Right ventricle myocardium superior (tissue), 1 donor: ENCODE measurements around the gene LRRK1. TPM values are rescaled to one million over a fixed set of nuclear protein-coding genes. Genes with fewer than 3 reads are reported as not detected.

Experiments
- ATAC-seq: fragments of 200-7000 bp; cut with Tn5 transposase; one replicate; pipeline ENCODE4 v1.9.1; 2020; ENCODE audit warnings: mild to moderate bottlenecking; ENCODE audit not compliant: poor library complexity
- DNase-seq: peaks from one replicate; pipeline ENCODE4 v3.0.0-alpha.2; 2020
- intact Hi-C: fragments of 100-400 bp; cut with DNase I; formaldehyde crosslinking; loops from one replicate; pipeline ENCODE4 v1.11.2; 2022
- total RNA-seq: library from RNA; stranded (reverse); fragmentation: NEBNext Ultra II Directional; extraction: Animal tissue kit (Norgen Biotek cat#: 25700); gene quantifications from one replicate; pipeline ENCODE4 v1.2.1, GENCODE V29; 2021
- donor health status: DM: no; HTN: yes; CAD: no; lungs with severe emphysema.

Gene LRRK1
- total RNA-seq, 1 donor from 2014 or later, result 3.0 TPM

DNA sequence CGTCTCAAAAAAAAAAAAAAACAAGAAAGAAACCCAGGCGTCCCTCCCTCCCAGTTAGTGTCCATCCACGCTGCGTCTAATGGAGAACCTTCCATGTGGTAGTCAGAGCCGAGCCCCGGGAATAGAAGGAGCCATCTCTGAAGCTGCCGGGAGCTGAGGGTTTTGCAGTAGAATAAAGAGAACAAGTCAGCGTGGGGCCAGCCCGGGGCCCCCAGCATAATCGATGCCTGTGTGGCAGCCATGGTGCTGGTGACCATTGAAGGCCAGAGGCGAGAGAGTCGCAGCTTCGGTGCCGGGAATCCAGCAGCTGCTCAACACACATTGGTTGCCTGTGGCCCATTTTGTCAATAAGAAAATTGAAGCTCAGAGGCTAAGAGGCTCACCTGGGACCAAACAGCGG lies 181.0 kb downstream of the LRRK1 start:
- DNase-seq (no peak), ATAC-seq (no peak)
- intact Hi-C loops, result no loop called here

DNA sequence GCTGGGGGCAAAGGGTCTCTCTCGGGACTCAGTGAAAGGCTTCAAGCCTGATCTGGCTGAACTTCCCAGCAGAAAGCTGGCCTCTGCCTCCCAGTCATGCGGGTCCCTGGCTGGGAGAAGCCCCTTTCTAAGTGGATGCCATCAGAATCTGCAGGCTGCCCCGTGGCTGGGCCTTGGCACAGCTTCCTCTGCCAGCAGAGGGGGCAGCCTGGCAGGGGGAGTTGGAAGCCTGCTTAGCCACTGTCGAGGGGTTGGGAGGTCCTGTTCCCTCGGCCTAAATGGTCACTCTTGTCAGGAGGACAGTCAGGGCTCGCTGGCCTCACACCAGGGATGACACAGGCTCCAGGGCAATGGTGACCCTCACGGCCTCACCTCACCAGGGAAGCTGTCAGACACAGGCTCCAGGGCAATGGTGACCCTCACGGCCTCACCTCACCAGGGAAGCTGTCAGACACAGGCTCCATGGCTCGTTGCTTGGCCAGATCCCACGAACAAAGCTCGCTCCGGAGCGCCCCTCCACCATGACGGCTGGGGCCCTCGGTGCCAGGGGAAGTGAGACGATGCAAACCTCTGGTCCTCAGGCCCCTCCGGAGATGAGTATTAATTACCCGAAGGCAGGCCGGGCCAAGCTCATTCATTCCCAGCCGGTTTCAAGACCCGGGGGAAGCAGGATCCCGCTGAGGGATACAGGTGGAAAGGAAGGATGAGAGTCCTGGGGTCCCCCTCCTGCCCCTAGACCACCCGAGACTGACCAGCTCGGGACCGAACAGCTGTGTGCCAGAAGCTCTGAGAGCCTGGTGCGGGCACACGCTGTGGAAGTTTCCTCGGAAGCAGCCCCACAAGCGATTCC lies 181.7 kb downstream of the LRRK1 start:
- DNase-seq (no peak), ATAC-seq (no peak)
- intact Hi-C loops, result no loop called here

DNA sequence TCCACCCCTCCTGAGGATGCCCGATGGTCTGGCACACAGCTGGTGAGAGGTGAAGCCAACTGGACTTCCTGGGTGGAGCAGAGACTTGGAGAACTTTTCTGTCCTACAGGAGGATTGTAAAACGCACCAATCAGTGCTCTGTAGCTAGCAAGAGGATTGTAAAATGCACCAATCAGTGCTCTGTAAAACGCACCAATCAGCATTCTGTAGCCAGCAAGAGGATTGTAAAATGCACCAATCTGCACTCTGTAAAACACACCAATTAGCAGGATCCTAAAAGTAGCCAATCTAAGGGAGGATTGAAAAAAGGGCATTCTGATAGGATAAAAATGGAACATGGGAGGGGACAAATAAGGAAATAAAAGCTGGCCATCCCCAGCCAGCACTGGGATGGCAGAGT lies 182.5 kb downstream of the LRRK1 start:
- ATAC-seq (no peak), DNase-seq (no peak)
- intact Hi-C loops, result no loop called here

DNA sequence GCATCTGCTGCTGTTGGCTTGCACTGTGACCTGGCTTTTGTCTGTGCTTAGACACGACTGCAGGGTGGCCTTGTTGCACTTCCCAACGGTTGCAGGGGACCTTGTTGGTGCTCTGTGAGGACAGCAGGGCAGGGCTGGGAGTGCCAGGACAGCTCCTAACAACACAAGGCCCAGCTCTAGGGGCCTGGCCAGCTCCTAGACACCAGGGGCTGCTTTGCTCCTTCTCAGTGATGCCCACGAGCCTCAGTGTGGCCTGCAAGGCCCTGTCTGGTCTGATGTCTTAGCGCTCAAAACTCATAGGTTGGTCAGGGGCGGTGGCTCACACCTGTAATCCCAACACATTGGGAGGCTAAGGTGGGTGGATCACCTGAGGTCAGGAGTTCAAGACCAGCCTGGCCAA lies 183.6 kb downstream of the LRRK1 start:
- intact Hi-C loops, result no loop called here
- ATAC-seq, result no peak
- DNase-seq, result no peak

DNA sequence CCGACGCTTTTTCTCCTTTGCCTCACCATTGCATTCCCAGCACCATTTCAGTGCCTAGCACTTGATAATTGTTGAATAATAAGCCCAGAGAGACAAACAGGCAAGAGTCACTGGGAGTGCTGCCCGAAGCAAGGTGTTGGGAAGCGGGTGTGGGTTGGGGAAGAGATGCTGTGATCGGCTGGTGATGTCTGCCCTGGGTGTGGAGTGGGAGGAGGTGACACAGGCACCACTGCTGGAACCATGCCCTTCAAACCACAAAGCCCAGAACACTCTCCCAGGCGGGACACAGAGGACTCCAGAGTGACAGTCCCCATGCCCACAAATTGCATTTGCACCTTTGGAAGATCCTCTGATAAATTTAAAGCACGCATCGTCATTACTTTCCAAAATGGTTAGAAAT lies 184.4 kb downstream of the LRRK1 start:
- DNase-seq (no peak), ATAC-seq (no peak)
- intact Hi-C loops, result no loop called here

DNA sequence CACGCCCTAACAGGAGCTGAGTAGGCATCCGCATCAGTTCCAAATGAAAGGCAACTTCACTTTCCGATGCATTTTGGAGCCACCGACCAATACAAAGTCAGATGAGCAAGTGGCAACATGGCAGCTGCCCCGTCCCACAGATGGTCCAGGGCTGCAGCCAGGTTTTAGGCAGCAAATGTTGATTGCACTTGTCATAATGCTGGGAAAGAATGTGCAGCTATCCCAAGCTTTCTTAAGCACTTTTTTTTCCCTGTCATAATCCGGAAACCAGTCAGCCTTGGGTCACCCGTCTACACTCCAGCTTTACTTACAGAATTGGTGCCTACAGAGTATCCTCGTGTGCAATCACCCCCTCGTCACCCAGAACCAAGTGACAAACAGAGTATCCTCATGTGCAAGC lies 185.0 kb downstream of the LRRK1 start:
- DNase-seq, result no peak
- intact Hi-C loops, result no loop called here
- no peak for ATAC-seq

DNA sequence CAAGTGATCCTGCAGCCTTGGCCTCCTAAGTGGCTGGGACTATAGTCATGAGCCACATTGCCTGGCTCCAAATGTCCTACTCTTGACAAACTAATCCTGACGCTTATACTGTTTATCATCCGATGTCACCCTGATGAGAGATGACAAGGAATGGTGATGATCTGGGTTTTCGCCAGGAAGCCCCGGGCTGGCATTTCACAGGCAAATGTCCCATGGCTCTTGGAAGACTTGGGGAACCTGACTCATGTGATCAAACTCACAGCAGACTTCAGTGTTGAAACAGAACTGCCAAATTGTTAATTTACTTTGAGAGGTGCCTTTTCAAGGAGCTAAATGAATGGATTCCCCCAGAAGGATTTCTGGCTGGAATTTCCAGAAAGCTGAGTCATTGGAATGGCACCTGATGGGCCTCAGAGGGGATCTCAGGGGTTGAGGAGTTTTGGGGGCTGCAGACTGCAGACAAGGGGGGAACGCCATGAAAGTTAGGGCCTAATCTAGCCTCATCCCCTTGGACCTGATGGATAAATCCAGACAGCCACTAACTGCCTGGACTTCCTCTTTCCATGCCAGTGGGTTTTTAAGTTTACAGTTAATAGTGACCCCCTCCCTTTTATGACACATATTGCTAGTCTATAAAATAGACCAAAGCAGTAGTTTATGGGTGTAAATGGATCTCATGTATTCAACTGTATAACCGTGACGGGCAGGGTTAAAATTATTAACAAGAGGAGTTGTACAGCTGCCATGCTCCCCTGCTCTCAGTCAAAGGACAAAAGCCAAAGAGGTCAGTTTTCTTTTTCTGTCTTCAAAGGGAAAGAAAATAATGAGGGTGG lies 186.1 kb downstream of the LRRK1 start:
- ATAC-seq (peak; percentile 64), DNase-seq (no peak)

DNA sequence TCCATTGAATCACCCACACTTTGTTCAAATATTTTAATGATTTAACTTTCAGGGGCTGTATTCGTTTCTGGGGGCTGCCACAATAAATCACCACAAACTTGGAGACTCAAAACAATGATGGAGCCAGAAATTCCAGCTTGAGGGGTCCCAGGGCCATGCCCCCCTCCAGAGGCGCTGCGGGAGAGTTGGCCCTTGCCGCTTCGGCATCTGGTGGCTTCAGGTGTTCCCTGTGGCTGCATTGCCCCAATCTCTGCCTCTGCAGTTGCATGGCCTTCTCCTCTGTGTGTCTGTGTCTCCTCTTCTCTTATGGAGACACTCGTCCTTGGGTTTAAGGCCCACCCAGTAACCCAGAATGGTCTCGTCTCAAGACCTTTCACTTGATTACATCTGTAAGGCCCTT lies 187.9 kb downstream of the LRRK1 start:
- DNase-seq, result no peak
- intact Hi-C loops, result no loop called here
- no peak for ATAC-seq

More for the DNA sequence above, 186.1 kb downstream of the LRRK1 start:
- intact Hi-C loops, result no loop called here

DNA sequence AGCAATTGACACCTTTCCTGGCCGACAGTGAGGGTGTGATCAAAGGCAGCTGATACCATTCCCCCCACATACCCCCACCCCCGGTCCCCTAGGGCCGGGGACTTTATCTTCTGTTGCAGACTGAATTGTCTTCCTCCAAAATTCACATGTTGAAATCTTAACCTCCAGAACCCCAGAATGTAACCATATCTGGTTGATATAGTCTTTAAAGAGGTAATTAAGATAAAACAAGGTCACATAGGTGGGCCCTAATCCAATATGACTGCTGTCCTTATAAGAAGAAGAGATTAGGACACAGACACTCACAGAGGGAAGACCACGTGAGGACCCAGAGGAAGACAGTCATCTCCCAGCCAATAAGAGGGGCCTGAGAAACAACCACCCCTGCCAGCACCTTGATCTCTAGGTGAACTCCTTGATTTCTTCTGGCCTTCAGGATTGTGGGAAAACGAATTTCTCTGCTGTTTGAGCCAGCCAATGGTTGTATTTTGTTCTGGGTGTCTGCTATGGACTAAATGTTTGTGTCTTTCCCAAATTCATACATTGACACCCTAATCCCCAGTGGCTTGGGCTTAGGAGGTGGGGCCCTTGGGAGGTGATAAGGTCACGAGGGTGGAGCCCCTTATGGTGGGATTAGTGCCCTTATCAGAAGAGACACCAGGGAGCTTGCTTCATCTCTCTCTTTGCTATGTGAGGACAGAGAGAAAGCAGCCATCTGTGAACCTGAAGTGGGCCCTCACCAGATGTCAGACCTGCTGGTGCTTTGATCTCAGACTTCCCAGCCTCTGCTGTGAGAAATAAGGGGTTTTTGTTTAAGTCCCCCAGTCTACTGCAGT lies 188.7 kb downstream of the LRRK1 start:
- DNase-seq (no peak), ATAC-seq (no peak)
- intact Hi-C loops, result no loop called here

DNA sequence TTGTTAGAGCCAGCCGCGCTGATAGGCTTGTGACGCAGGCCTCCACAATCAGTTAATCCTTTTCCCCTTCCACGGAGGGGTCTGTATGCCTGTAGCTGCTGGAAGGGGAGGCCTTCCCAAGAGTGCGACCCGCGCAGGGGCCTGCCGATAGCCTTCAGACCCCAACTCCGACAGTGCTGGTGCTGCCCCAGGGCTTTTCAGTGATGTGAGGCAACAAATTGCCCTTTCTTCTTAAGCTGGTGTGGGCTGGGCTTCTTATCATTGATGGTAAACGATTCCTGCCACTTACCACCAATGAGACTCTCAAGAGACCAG lies 189.3 kb downstream of the LRRK1 start:
- ATAC-seq (no peak), DNase-seq (no peak)
- intact Hi-C loops, result no loop called here

DNA sequence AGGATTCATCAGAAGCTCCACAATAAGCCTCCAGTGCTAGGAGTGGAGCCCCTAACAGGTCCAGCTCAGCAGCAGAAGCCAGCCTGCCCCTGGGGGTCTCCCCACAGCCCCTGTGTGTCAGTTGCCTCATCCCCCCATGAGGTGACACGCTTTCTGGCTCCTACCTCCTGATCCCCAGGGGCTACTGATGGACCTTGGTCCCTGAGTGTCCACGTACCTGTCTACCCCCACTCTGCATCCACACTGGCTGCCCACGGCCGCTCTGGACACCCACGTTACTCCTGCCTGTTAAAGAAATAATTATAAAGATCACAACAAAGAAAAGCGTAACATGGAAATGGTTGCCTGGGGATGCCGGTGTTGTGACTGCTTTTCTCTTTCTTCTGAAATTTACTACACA lies 189.6 kb downstream of the LRRK1 start:
- ATAC-seq (no peak), DNase-seq (no peak)
- intact Hi-C loops, result no loop called here

DNA sequence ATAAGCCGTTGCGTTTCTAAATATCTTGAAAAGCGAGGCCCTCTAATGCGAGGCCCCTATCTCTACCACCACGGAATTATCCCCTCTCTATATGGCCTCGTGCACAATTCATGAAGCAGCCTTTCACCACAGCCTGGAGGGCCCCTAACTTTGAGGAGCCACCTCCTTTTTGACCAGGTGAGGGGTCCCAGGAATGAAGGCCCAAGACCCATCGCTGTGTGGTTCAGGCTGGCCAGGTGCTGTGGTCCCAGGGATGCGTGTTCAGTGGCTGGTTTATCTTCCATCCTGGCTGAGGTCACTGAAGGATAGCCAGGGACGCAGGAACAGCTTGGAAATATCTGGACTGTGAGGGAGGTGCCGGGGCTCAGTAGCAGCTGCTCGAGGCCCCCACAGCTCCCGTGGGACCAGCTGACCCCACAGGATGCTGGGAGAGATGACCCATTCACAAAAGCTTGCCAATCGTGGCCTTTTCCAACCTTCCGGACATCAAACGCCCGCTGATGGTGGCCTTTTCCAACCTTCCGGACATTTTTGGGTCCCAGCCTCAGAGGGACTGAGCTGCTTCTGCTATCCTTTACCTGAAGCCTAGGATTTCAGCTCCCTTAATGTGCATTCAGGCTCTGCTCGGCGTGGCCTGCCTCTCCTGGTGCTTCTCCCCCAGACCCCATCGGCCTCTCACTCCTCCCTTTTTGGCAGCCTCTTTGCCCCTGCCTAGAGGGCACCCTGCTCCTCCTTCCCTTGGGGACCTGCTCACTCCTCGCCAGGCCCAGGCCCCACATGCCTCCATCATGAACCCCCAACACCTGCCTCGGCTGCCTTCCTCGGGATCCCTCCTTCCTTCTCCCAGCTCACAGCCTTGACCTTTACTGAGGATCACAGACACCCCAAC lies 191.8 kb downstream of the LRRK1 start:
- DNase-seq (no peak), ATAC-seq (peak; percentile 33)
- intact Hi-C loops, result no loop called here

DNA sequence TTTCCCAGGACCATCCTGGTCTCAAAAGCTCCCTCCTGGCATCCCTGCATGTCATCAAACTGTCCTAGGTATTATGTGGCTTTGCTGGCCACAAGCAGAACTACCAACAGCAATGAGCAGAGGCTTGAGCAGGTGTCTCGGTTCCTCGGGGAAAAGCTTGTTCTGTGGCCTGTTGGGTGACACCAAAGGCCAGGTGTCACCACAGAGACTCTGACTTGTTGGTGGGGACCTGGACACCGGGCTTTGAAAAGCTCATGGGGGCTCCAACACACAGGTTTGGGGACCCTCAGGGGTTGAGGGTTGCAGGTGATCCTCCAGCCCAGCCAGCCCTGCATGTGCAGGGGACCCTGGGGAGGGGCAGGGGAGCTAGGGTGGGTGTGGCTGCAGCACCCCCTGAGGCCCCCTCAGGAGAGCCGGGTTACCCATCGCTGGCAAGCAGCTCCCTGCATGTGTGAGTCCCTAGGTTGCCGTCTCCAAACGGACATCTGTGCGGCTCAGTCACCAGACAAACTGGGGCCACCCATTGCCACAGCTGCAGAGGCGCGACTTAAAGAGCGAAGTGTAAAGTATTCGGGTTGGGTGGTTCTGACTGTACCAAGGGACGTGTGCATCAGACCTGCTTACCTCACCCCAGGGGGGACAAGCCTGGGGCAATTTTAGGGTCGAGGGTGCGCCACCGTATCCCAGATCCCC lies 192.6 kb downstream of the LRRK1 start:
- DNase-seq (no peak), ATAC-seq (no peak)
- intact Hi-C loops, result no loop called here

DNA sequence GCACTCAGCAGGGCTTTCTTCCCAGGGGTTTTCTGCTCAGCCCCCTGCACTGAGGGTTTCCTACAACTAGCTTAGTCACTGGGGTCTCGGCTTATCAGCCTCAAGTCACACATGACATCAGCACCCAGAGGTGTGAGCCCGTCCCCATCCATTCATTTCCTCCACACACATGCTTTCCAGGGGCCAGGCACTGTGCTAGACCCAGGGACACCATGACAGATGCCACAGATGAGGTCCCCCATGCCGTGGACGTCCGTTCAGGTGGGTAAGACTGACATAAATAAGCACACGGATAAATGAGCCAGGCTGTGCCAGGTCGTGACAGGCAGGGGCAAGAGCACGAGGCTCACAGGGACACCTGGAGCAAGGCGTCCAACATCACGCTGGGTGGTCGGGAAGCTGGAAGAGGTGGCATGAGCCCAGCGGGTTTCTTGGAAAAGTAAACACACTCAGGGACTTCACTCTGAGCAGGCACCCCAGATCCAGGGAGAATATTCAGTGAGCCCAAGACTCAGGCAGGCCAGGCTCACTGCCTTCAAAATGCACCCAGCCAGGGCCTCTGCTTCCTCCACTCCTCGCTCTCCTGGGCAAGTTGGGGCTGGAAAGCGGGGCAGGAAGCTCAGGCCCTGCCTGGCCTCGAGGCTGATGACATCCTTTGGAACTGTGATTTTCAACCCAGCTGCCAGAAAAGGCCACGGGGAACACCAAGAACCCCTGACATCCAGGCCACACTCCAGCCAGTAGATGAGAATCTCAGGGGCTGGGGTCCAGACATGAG lies 193.4 kb downstream of the LRRK1 start:
- ATAC-seq (no peak), DNase-seq (no peak)
- intact Hi-C loops, result no loop called here

DNA sequence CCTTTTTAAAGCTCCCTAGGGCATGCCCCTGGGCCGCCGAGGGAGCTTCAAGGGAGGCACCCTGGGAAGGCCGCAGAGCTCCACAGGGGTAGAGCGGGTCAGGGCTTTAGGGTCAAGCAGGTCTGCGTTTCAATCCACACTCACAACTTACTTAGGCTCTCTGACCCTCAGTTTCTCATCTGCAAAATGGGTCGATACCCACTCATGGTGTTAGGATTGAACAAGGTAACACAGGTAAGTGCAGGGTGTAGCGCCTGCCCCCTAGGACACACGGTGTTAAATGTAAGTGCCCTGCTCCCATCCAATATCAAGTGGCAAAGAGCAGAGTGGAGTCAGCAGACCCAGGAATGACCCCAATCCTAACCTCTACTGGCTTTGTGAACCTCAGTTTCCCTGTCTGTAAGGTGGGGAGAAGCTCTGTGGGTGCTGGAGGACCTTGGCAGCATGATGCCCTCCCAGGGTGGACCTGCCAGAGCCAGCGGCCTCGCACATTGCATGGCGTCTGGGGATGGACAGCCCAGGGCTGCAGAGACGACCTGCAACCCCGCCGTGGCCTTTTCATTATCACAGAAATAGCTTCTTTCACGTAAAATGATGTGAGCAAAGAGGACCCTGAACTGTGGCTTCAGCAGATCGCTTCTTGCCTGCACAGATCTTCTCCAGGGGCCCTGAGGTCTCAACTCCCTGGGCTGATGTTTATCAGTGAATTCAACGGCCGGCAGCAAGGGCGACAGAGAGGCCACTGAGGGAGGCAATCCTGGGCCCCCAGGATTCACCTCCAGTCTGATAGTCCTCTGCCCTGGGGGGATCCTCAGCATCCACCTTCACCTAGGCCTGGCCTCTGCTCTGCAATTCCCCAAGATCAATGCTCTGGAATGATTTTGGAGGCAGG lies 194.2 kb downstream of the LRRK1 start:
- ATAC-seq (no peak), DNase-seq (no peak)
- intact Hi-C loops, result no loop called here

DNA sequence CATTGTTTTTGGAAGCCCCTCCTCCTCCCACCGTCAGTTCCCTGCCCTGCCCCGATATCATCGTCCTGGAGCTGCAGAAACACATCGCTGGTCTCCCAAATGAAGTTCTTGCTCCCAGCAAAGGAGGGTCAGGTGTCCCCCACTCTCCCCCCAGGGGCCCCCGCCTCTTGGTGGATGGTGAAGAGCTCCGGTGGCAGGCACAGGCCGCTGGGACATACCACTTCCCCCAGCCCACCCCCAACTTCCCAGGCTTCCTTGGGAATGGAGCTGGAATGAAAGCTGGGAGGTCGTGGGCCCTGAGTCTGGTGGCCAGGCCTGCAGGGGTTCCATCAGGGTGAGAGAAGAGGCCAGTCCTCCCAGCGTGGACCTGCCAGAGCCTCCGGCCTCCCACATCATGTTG lies 195.0 kb downstream of the LRRK1 start:
- no peak for DNase-seq
- intact Hi-C loops, result no loop called here
- ATAC-seq, result no peak
